CD14-positive monocyte (primary cell): ENCODE results near the gene SPPL3. TPM values are rescaled to one million over a fixed set of nuclear protein-coding genes. Genes with fewer than 3 reads are reported as not detected.

Experiments used
- DNase-seq, 3 donors: peaks; one replicate each; pipeline ENCODE4 v3.0.0-alpha.2; 2011 to 2022
- H2AFZ ChIP-seq: 2 replicates; pipeline ENCODE4 v1.6.0; 2012; ENCODE audit warnings: mild to moderate bottlenecking, low read depth, low read length, inconsistent platforms; ENCODE audit not compliant: insufficient read depth, poor library complexity, severe bottlenecking
- H3K27ac ChIP-seq, 2 donors: 1 replicate in 1 of 2; 2 replicates in 1 of 2; pipeline ENCODE4 v1.5.1; 2012 to 2013; ENCODE audit warnings: low read length in 2 of 2, control low read depth in 1 of 2, inconsistent platforms in 1 of 2, low read depth in 1 of 2, mild to moderate bottlenecking in 1 of 2
- H3K27me3 ChIP-seq, 2 donors: one replicate each; pipeline versions ENCODE4 v1.6.0 to v1.6.1; 2011 to 2013; ENCODE audit warnings: low read length in 2 of 2; ENCODE audit not compliant: control insufficient read depth in 2 of 2, insufficient read depth in 2 of 2
- H3K36me3 ChIP-seq, 2 donors: replicated peaks in 1 of 2; 1 replicate in 1 of 2; 2 replicates in 1 of 2; pipeline versions ENCODE4 v1.5.1 to v1.6.1; 2012 to 2013; ENCODE audit warnings: low read length in 2 of 2, control low read depth in 1 of 2, inconsistent platforms in 1 of 2, mild to moderate bottlenecking in 1 of 2; ENCODE audit not compliant: insufficient read depth in 2 of 2, control insufficient read depth in 1 of 2
- H3K4me1 ChIP-seq, 2 donors: 1 replicate in 1 of 2; 2 replicates in 1 of 2; pipeline versions ENCODE4 v1.5.1 to v1.6.1; 2012 to 2013; ENCODE audit warnings: low read length in 2 of 2, control low read depth in 1 of 2, inconsistent platforms in 1 of 2, mild to moderate bottlenecking in 1 of 2, moderate library complexity in 1 of 2; ENCODE audit not compliant: insufficient read depth in 2 of 2, control insufficient read depth in 1 of 2
- H3K4me2 ChIP-seq: replicated peaks from 2 replicates; pipeline ENCODE3; 2012; ENCODE audit warnings: low read length, moderate library complexity, mild to moderate bottlenecking; ENCODE audit not compliant: poor library complexity, severe bottlenecking; ENCODE audit errors: extremely low read depth
- H3K4me3 ChIP-seq, 3 experiments: fragments of 200-600 bp in 1 of 3; sonication (generic) in 1 of 3; replicated peaks in 1 of 3; 1 replicate in 2 of 3; 2 replicates in 1 of 3; pipeline ENCODE4 v1.5.1; 2011 to 2013; ENCODE audit warnings: low read length in 3 of 3, mild to moderate bottlenecking in 3 of 3, control low read depth in 2 of 3, low read depth in 2 of 3, inconsistent platforms in 1 of 3, moderate library complexity in 1 of 3
- H3K79me2 ChIP-seq: 2 replicates; pipeline ENCODE4 v1.6.0; 2012; ENCODE audit warnings: mild to moderate bottlenecking, control low read depth, inconsistent platforms, low read length, moderate library complexity; ENCODE audit not compliant: insufficient read depth
- H3K9ac ChIP-seq: 2 replicates; pipeline ENCODE4 v1.6.0; 2017; ENCODE audit warnings: low read length, mild to moderate bottlenecking; ENCODE audit not compliant: insufficient read depth, poor library complexity, severe bottlenecking
- H3K9me3 ChIP-seq, 2 donors: replicated peaks in 1 of 2; 1 replicate in 1 of 2; 2 replicates in 1 of 2; pipeline versions ENCODE4 v1.5.1 to v1.6.1; 2012 to 2013; ENCODE audit warnings: low read length in 2 of 2, control low read depth in 1 of 2; ENCODE audit not compliant: control insufficient read depth in 1 of 2, insufficient read depth in 1 of 2
- H4K20me1 ChIP-seq: 2 replicates; pipeline ENCODE4 v1.6.0; 2012; ENCODE audit warnings: mild to moderate bottlenecking, low read length, control low read depth, moderate library complexity; ENCODE audit not compliant: insufficient read depth
- H3K27ac Mint-ChIP-seq, 7 donors: one replicate each; pipeline ENCODE4 v1.8.0; 2020; ENCODE audit warnings: mild to moderate bottlenecking in 7 of 7, mixed read lengths in 7 of 7, moderate library complexity in 6 of 7, inconsistent platforms in 2 of 7
- H3K27me3 Mint-ChIP-seq, 3 donors: one replicate each; pipeline ENCODE4 v1.8.0; 2021 to 2022; ENCODE audit warnings: low read depth in 3 of 3, mild to moderate bottlenecking in 3 of 3, mixed read lengths in 3 of 3, moderate library complexity in 3 of 3, inconsistent platforms in 1 of 3
- H3K36me3 Mint-ChIP-seq, 2 donors: one replicate each; pipeline ENCODE4 v1.8.0; 2020; ENCODE audit warnings: mixed read lengths in 2 of 2, inconsistent platforms in 1 of 2, mild to moderate bottlenecking in 1 of 2
- H3K4me1 Mint-ChIP-seq: one replicate; pipeline ENCODE4 v1.8.0; 2020; ENCODE audit warnings: mild to moderate bottlenecking, mixed read lengths
- H3K4me3 Mint-ChIP-seq, 2 donors: one replicate each; pipeline ENCODE4 v1.8.0; 2020; ENCODE audit warnings: mild to moderate bottlenecking in 2 of 2, mixed read lengths in 2 of 2, moderate library complexity in 1 of 2
- H3K9me3 Mint-ChIP-seq, 7 donors: one replicate each; pipeline ENCODE4 v1.8.0; 2020 to 2022; ENCODE audit warnings: mixed read lengths in 7 of 7, mild to moderate bottlenecking in 6 of 7, moderate library complexity in 6 of 7, inconsistent platforms in 2 of 7
- WGBS: methylation state at CpG from one replicate; pipeline ENCODE4 v1.1.5; 2013; ENCODE audit warnings: missing lambda C conversion rate; ENCODE audit not compliant: insufficient coverage; 5-methylcytosine and 5-hydroxymethylcytosine counted together
- intact Hi-C, 2 donors: fragments of 100-400 bp; cut with micrococcal nuclease; formaldehyde crosslinking; loops; one replicate each; pipeline versions ENCODE4 v1.15.0 to v1.15.1; 2023
- polyA plus RNA-seq, 3 donors: library from polyadenylated mRNA; depleted of rRNA in 1 of 3; unstranded in 2 of 3; stranded (reverse) in 1 of 3; fragments of 300-500 nt in 2 of 3; fragments of >200 nt in 1 of 3; fragmentation: Illumina TruSeq in 2 of 3; gene quantifications; 1 replicate in 2 of 3; 2 replicates in 1 of 3; pipeline ENCODE4 v1.2.3, GENCODE V29; 2012 to 2021
- TF ChIP-seq, protein P1 (sequence below): fragments of 200-600 bp; IDR thresholded peaks from one replicate; pipeline ENCODE4 v1.8.0; 2022; ENCODE audit warnings: antibody characterized with exemption, mild to moderate bottlenecking

SPPL3 gene
- polyA plus RNA-seq, 3 donors, result 14.5 to 18.6 (median 18.5) TPM

DNA sequence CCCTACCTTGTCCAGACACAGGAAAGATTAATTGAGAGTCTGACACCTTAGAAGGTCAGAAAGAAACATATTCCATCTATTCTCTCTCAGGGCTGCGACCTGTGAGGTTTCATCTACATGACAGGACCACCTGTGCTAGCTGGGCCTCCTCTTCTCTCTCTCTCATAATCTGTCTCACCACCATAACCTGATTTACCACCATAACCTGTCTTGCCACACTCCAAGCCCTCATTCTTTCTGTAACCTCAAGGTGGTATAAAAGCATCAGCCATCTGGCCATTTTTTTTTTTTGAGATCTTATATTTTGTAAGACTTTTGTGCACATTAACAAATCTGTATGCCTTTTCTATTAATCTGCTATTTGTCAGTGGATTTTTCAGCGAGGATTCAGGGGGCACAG, 103.0 kb downstream of the SPPL3 start:
- no peak overlapping the region for H3K4me3 Mint-ChIP-seq
- TF ChIP-seq, protein P1, sequence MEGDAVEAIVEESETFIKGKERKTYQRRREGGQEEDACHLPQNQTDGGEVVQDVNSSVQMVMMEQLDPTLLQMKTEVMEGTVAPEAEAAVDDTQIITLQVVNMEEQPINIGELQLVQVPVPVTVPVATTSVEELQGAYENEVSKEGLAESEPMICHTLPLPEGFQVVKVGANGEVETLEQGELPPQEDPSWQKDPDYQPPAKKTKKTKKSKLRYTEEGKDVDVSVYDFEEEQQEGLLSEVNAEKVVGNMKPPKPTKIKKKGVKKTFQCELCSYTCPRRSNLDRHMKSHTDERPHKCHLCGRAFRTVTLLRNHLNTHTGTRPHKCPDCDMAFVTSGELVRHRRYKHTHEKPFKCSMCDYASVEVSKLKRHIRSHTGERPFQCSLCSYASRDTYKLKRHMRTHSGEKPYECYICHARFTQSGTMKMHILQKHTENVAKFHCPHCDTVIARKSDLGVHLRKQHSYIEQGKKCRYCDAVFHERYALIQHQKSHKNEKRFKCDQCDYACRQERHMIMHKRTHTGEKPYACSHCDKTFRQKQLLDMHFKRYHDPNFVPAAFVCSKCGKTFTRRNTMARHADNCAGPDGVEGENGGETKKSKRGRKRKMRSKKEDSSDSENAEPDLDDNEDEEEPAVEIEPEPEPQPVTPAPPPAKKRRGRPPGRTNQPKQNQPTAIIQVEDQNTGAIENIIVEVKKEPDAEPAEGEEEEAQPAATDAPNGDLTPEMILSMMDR, result no peak
- intact Hi-C loops, result no loop called here
- H3K9me3 Mint-ChIP-seq, result peaks cover 2 to 12% (median 8%) of the 10 kb centered on the region in 7 donors
- Histone ChIP-seq H3K36me3 (peaks cover 2 to 19% of the 10 kb centered on the region in 2 donors), H3K9me3 (peaks cover 0 to 5% of the 10 kb centered on the region in 2 donors), H3K27ac (no peak overlapping the region), H4K20me1 (peaks cover 80% of the 10 kb centered on the region), H3K4me2 (no peak overlapping the region), H3K27me3 (no peaks in the 10 kb centered on the region), H3K9ac (no peak overlapping the region), H3K79me2 (peaks cover 71% of the 10 kb centered on the region), H3K4me3 (no peak overlapping the region), H3K4me1 (no peaks in the 10 kb centered on the region), H2AFZ (no peak overlapping the region)
- H3K27ac Mint-ChIP-seq, result peak overlapping the region in 1 of 7 donors; percentile 83
- no peaks in the 10 kb centered on the region for H3K27me3 Mint-ChIP-seq
- H3K36me3 Mint-ChIP-seq, result peaks cover 22 to 36% of the 10 kb centered on the region in 2 donors
- H3K4me1 Mint-ChIP-seq, result peaks cover 6% of the 10 kb centered on the region
- WGBS, result 89% methylated on average over 1 of the region's 2 CpGs
- DNase-seq, result no peak

GRCh38 chr12:120800665-120801064, 103.5 kb downstream of the SPPL3 start:
- Mint-ChIP-seq H3K4me1 (peaks cover 6% of the 10 kb centered on the region), H3K9me3 (peaks cover 5 to 17% (median 13%) of the 10 kb centered on the region in 7 donors), H3K27me3 (no peaks in the 10 kb centered on the region), H3K27ac (no peak overlapping the region), H3K36me3 (peaks cover 26 to 38% of the 10 kb centered on the region in 2 donors), H3K4me3 (no peak overlapping the region)
- no peak for DNase-seq
- H3K4me2 ChIP-seq, result no peak overlapping the region
- H3K79me2 ChIP-seq, result peaks cover 71% of the 10 kb centered on the region
- H3K4me1 ChIP-seq, result no peaks in the 10 kb centered on the region
- TF ChIP-seq, protein P1, result no peak
- peaks cover 75% of the 10 kb centered on the region for H4K20me1 ChIP-seq
- intact Hi-C loops, result no loop called here
- H3K27ac ChIP-seq, result no peak overlapping the region
- no peaks in the 10 kb centered on the region for H3K27me3 ChIP-seq
- no peak overlapping the region for H3K9ac ChIP-seq
- no peak overlapping the region for H2AFZ ChIP-seq
- H3K9me3 ChIP-seq, result peaks cover 4 to 9% of the 10 kb centered on the region in 2 donors
- no peak overlapping the region for H3K4me3 ChIP-seq
- H3K36me3 ChIP-seq, result peaks cover 2 to 23% of the 10 kb centered on the region in 2 donors
